Stimulated activated CD4-positive, alpha-beta T cell treated with anti-CD3 and anti-CD28 coated beads, Interleukin-2, amount 100 ng/mL, for 24 hours (primary cell): ENCODE data around the gene APOBEC3A.
"Not testable (repeated sequence)": the region's sequence is repeated elsewhere in the genome, so short reads cannot be mapped to it uniquely, and the experiment has no call there.

Experiments used
- DNase-seq, 2 donors: peaks; one replicate each; pipeline ENCODE4 v3.0.0-alpha.2; 2020

Gene APOBEC3A

GRCh38 chr22:38981992-38982927 is 24.9 kb downstream of the APOBEC3A start, which contains the start of gene APOBEC3B:
TSS of gene APOBEC3B (plus strand) at chr22:38982347. CDS start at chr22:38982454, 107 bp downstream.
- peak; percentile 53 to 69 for DNase-seq

- no peak for DNase-seq
Observed at GRCh38 chr22:38984224-38984623, 26.8 kb downstream of the APOBEC3A start.

GRCh38 chr22:38984784-38985757 is 27.7 kb downstream of the APOBEC3A start:
- DNase-seq, result peak; percentile 69 to 81

GRCh38 chr22:38986629-38987028 is 29.2 kb downstream of the APOBEC3A start:
- no peak for DNase-seq

- DNase-seq, result no peak
Observed at GRCh38 chr22:38987171-38987895, 29.9 kb downstream of the APOBEC3A start.

GRCh38 chr22:38989466-38989865 is 32.1 kb downstream of the APOBEC3A start:
- no peak for DNase-seq

- not testable (repeated sequence) for DNase-seq
Observed at GRCh38 chr22:38992871-38993371, 35.5 kb downstream of the APOBEC3A start.

GRCh38 chr22:38996105-38996504 is 38.7 kb downstream of the APOBEC3A start:
- no peak for DNase-seq

- no peak for DNase-seq
Observed at GRCh38 chr22:38997518-38997917, 40.1 kb downstream of the APOBEC3A start.

GRCh38 chr22:39003165-39003638 is 45.8 kb downstream of the APOBEC3A start:
- peak; percentile 75 to 77 for DNase-seq

GRCh38 chr22:39007177-39007576 is 49.8 kb downstream of the APOBEC3A start:
- DNase-seq, result no peak

GRCh38 chr22:39008271-39008850 is 51.0 kb downstream of the APOBEC3A start:
- not testable (repeated sequence) for DNase-seq

GRCh38 chr22:39010946-39011345 is 53.5 kb downstream of the APOBEC3A start:
- DNase-seq, result no peak
